Measurements from ENCODE around the gene TP53RK.
A peak's percentile ranks its signal among the peaks of the same experiment; 100 is the strongest.

Gene TP53RK

GRCh38 chr20:46666818-46667515 is 22.3 kb downstream of the TP53RK start:
- no peaks in the 10 kb centered on the region for H3K9me3 ChIP-seq (ENCODE audit: low read length)
- H3K27me3 ChIP-seq (ENCODE audit: control insufficient read depth in 1 of 2, insufficient read depth in 2 of 2, low read length in 2 of 2), result no peaks in the 10 kb centered on the region
- no peak overlapping the region for H3K27ac ChIP-seq (ENCODE audit: low read depth, low read length)
- no peak overlapping the region for H3K9ac ChIP-seq (ENCODE audit: low read length)
- no peaks in the 10 kb centered on the region for H3K4me1 ChIP-seq (ENCODE audit: insufficient read depth, low read length)
- H3K36me3 ChIP-seq (ENCODE audit: insufficient read depth, low read length), result no peaks in the 10 kb centered on the region
- H3K4me3 ChIP-seq (ENCODE audit: low read depth in 1 of 2, low read length in 2 of 2), result no peak overlapping the region

DNA sequence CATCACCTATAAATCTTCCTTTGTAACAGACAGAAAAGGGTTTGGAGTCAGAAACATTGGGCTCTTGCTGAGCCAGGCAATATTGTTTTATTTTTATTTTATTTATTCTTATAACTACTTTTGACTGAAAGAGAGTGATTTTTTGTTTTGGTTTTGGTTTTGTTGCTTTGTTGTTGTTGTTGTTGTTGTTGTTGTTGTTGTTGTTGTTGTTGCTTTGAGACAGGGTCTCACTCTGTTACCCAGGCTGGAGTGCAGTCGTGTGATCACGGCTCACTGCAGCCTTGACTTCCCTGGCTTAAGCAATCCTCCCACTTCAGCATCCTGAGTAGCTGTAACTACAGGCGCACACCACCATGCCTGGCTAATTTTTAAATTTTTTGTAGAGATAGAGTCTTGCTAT is 22.9 kb downstream of the TP53RK start:
- Histone ChIP-seq H3K36me3 (ENCODE audit: insufficient read depth, low read length) (no peaks in the 10 kb centered on the region), H3K9me3 (ENCODE audit: low read length) (no peaks in the 10 kb centered on the region), H3K4me3 (ENCODE audit: low read depth in 1 of 2, low read length in 2 of 2) (no peak overlapping the region), H3K4me1 (ENCODE audit: insufficient read depth, low read length) (no peaks in the 10 kb centered on the region), H3K27ac (ENCODE audit: low read depth, low read length) (no peak overlapping the region), H3K9ac (ENCODE audit: low read length) (no peak overlapping the region), H3K27me3 (ENCODE audit: control insufficient read depth in 1 of 2, insufficient read depth in 2 of 2, low read length in 2 of 2) (no peaks in the 10 kb centered on the region)

GRCh38 chr20:46665602-46666001 is 23.6 kb downstream of the TP53RK start:
- H3K27ac ChIP-seq (ENCODE audit: low read depth, low read length), result no peak overlapping the region

DNA sequence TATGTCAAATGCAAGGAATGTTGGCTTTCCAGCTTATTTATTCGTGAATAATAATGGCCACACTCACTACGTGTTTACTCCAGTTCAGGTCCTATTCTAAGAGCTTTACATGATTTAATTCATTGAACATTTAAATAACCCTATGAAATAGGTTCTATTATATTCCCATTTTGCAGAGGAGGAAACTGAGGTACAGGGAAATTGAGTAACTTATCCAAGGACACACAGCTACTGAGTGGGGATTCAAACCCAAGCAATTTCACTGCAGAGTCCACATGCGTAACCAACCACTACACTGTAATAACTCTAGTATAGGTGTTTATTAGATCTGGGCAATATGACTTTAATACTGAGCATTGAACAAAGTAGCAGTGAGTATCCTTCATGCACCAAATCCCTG is 25.7 kb downstream of the TP53RK start:
- H3K4me1 ChIP-seq (ENCODE audit: insufficient read depth, low read length), result no peaks in the 10 kb centered on the region
- no peak overlapping the region for H3K9ac ChIP-seq (ENCODE audit: low read length)
- H3K27me3 ChIP-seq (ENCODE audit: control insufficient read depth in 1 of 2, insufficient read depth in 2 of 2, low read length in 2 of 2), result no peaks in the 10 kb centered on the region
- no peaks in the 10 kb centered on the region for H3K36me3 ChIP-seq (ENCODE audit: insufficient read depth, low read length)
- H3K4me3 ChIP-seq (ENCODE audit: low read depth in 1 of 2, low read length in 2 of 2), result no peak overlapping the region
- H3K27ac ChIP-seq (ENCODE audit: low read depth, low read length), result no peak overlapping the region
- no peaks in the 10 kb centered on the region for H3K9me3 ChIP-seq (ENCODE audit: low read length)

More at GRCh38 chr20:46665602-46666001, 23.6 kb downstream of the TP53RK start:
- Histone ChIP-seq H3K27me3 (ENCODE audit: control insufficient read depth in 1 of 2, insufficient read depth in 2 of 2, low read length in 2 of 2) (no peaks in the 10 kb centered on the region), H3K4me1 (ENCODE audit: insufficient read depth, low read length) (no peaks in the 10 kb centered on the region), H3K9me3 (ENCODE audit: low read length) (no peaks in the 10 kb centered on the region), H3K9ac (ENCODE audit: low read length) (no peak overlapping the region), H3K4me3 (ENCODE audit: low read depth in 1 of 2, low read length in 2 of 2) (no peak overlapping the region), H3K36me3 (ENCODE audit: insufficient read depth, low read length) (no peaks in the 10 kb centered on the region)

- Histone ChIP-seq H3K4me3 (ENCODE audit: low read depth in 1 of 2, low read length in 2 of 2) (no peak overlapping the region), H3K9ac (ENCODE audit: low read length) (no peak overlapping the region), H3K4me1 (ENCODE audit: insufficient read depth, low read length) (no peaks in the 10 kb centered on the region), H3K27me3 (ENCODE audit: control insufficient read depth in 1 of 2, insufficient read depth in 2 of 2, low read length in 2 of 2) (no peaks in the 10 kb centered on the region), H3K27ac (ENCODE audit: low read depth, low read length) (no peak overlapping the region), H3K36me3 (ENCODE audit: insufficient read depth, low read length) (no peaks in the 10 kb centered on the region), H3K9me3 (ENCODE audit: low read length) (no peaks in the 10 kb centered on the region)
These were observed 27.6 kb downstream of the TP53RK start for GRCh38 chr20:46661659-46662058.

- H3K4me1 ChIP-seq (ENCODE audit: insufficient read depth, low read length), result no peaks in the 10 kb centered on the region
- no peaks in the 10 kb centered on the region for H3K27me3 ChIP-seq (ENCODE audit: control insufficient read depth in 1 of 2, insufficient read depth in 2 of 2, low read length in 2 of 2)
- H3K36me3 ChIP-seq (ENCODE audit: insufficient read depth, low read length), result no peaks in the 10 kb centered on the region
- H3K4me3 ChIP-seq (ENCODE audit: low read depth in 1 of 2, low read length in 2 of 2), result no peak overlapping the region
- H3K9ac ChIP-seq (ENCODE audit: low read length), result no peak overlapping the region
- no peak overlapping the region for H3K27ac ChIP-seq (ENCODE audit: low read depth, low read length)
- no peaks in the 10 kb centered on the region for H3K9me3 ChIP-seq (ENCODE audit: low read length)
These were observed 28.8 kb downstream of the TP53RK start for GRCh38 chr20:46660487-46660886.

DNA sequence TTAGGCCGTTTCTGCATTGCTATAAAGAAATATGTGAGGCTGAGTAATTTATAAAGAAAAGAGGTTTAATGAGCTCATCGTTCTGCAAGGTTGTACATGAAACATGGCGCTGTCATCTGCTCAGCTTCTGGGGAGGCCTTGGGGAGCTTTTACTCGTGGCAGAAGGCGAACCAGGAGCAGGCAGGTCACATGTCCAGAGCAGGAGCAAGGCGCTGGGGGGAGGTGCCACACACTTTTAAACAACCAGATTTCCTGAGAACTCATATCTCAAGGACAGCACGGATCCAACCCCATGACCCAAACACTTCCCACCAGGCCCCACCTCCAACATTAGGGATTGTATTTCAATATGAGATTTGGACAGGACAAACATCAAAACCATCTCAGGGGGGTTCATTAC is 31.6 kb downstream of the TP53RK start:
- H3K36me3 ChIP-seq (ENCODE audit: insufficient read depth, low read length), result no peaks in the 10 kb centered on the region
- no peaks in the 10 kb centered on the region for H3K9me3 ChIP-seq (ENCODE audit: low read length)
- H3K27me3 ChIP-seq (ENCODE audit: control insufficient read depth in 1 of 2, insufficient read depth in 2 of 2, low read length in 2 of 2), result peaks cover 0 to 5% of the 10 kb centered on the region in 2 donors
- no peaks in the 10 kb centered on the region for H3K4me1 ChIP-seq (ENCODE audit: insufficient read depth, low read length)
- no peak overlapping the region for H3K4me3 ChIP-seq (ENCODE audit: low read depth in 1 of 2, low read length in 2 of 2)
- H3K27ac ChIP-seq (ENCODE audit: low read depth, low read length), result no peak overlapping the region
- no peak overlapping the region for H3K9ac ChIP-seq (ENCODE audit: low read length)

DNA sequence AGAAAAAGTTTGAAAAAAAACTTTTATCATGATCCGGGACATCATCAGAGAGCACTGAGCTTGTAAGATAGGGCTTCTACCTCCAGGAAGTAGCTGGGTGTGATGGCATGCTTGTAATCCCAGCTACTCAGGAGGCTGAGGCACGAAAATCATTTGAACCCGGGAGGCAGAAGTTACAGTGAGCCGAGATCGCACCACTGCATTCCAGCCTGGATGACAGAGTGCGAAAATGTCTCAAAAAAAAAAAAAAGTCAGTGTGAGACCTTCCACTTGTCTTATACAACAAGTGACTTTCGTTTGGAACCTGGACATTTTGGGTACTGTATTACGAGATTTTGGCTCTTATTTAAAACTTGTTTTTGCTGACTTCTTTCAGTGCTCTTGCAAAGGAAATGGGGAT is 32.1 kb downstream of the TP53RK start:
- no peaks in the 10 kb centered on the region for H3K9me3 ChIP-seq (ENCODE audit: low read length)
- no peaks in the 10 kb centered on the region for H3K4me1 ChIP-seq (ENCODE audit: insufficient read depth, low read length)
- no peaks in the 10 kb centered on the region for H3K36me3 ChIP-seq (ENCODE audit: insufficient read depth, low read length)
- H3K27ac ChIP-seq (ENCODE audit: low read depth, low read length), result no peak overlapping the region
- no peak overlapping the region for H3K9ac ChIP-seq (ENCODE audit: low read length)
- peaks cover 0 to 5% of the 10 kb centered on the region in 2 donors for H3K27me3 ChIP-seq (ENCODE audit: control insufficient read depth in 1 of 2, insufficient read depth in 2 of 2, low read length in 2 of 2)
- H3K4me3 ChIP-seq (ENCODE audit: low read depth in 1 of 2, low read length in 2 of 2), result no peak overlapping the region

DNA sequence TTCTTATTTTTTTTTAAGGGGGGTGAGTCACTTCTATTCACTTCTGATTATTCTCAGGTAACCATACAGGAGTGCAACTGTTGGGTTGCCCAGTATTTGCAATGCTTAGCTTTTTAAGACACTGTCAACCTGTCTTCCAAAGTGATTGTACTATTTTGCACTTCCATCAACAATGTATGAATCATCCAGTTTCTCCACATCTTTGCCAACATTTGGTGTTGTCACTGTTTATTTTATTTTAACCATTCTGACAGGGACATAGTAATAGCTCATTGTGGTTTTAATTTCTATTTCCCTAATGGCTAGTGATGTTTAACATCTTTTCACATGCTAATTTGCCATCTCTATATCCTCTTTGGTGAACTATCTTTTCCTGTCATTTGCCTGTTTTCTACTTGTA is 36.5 kb downstream of the TP53RK start:
- Histone ChIP-seq H3K4me1 (ENCODE audit: insufficient read depth, low read length) (no peaks in the 10 kb centered on the region), H3K27ac (ENCODE audit: low read depth, low read length) (no peak overlapping the region), H3K36me3 (ENCODE audit: insufficient read depth, low read length) (no peaks in the 10 kb centered on the region), H3K9ac (ENCODE audit: low read length) (no peak overlapping the region), H3K27me3 (ENCODE audit: control insufficient read depth in 1 of 2, insufficient read depth in 2 of 2, low read length in 2 of 2) (peaks cover 5 to 12% of the 10 kb centered on the region in 2 donors), H3K9me3 (ENCODE audit: low read length) (no peaks in the 10 kb centered on the region), H3K4me3 (ENCODE audit: low read depth in 1 of 2, low read length in 2 of 2) (no peak overlapping the region)

DNA sequence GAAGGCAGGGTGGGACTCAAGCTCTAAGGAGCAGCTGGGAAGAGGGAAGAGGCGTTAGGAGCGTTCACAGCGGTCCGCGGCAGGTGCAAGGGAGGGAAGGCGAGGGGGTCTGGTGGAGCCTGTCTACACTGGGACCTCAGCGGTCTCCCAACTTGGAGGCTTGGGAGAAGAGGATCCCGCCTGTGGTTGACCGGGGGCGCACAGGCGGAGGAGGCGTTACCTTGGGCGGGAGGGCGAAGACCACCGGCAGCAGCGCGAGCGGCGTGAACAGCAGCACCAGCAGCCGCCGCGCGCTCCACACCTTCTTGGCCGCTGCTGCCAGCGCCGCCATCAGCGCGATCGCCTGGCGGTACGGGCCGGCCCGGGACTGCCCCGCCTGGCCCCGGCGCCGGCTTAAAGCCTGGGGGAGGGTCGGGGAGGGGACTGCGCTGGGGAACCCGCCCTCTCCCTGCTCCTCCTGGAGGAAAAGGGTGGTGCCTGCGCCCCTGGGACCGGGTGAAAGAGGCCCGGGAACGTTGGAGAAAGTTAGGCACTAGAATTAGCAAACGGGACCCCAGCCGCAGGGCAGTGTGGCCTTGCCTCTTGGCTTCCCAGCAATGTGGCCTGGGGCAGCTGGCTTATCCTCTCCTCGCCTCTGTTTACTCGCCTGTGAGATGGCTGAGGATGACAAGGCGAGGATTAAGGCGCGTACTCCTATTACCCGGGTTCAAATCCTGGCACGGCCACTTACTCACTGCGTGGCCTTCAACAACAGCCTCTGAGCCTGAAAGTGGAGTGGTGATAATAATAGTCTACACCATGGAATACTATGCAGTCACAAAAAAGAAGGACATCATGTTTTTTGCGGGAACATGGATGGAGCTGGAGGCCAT is 37.9 kb downstream of the TP53RK start, which contains the start of gene SLC13A3:
Gene SLC13A3, minus strand, starts transcription at position 369 of the 872 bp plus-strand sequence. Its CDS starts 38 bp downstream, at position 331.
- H3K36me3 ChIP-seq (ENCODE audit: insufficient read depth, low read length), result no peaks in the 10 kb centered on the region
- no peaks in the 10 kb centered on the region for H3K4me1 ChIP-seq (ENCODE audit: insufficient read depth, low read length)
- peaks cover 5 to 12% of the 10 kb centered on the region in 2 donors for H3K27me3 ChIP-seq (ENCODE audit: control insufficient read depth in 1 of 2, insufficient read depth in 2 of 2, low read length in 2 of 2)
- H3K9me3 ChIP-seq (ENCODE audit: low read length), result no peaks in the 10 kb centered on the region
- H3K9ac ChIP-seq (ENCODE audit: low read length), result no peak within 1 kb of the TSS
- peak within 1 kb of the TSS in 1 of 2 donors; percentile 9 for H3K4me3 ChIP-seq (ENCODE audit: low read depth in 1 of 2, low read length in 2 of 2)
- no peak within 1 kb of the TSS for H3K27ac ChIP-seq (ENCODE audit: low read depth, low read length)

GRCh38 chr20:46650575-46651090 is 38.6 kb downstream of the TP53RK start:
- H3K9ac ChIP-seq (ENCODE audit: low read length), result no peak overlapping the region
- no peak overlapping the region for H3K4me3 ChIP-seq (ENCODE audit: low read depth in 1 of 2, low read length in 2 of 2)
- H3K27ac ChIP-seq (ENCODE audit: low read depth, low read length), result no peak overlapping the region
- no peaks in the 10 kb centered on the region for H3K36me3 ChIP-seq (ENCODE audit: insufficient read depth, low read length)
- H3K9me3 ChIP-seq (ENCODE audit: low read length), result no peaks in the 10 kb centered on the region
- H3K27me3 ChIP-seq (ENCODE audit: control insufficient read depth in 1 of 2, insufficient read depth in 2 of 2, low read length in 2 of 2), result peaks cover 5 to 12% of the 10 kb centered on the region in 2 donors
- H3K4me1 ChIP-seq (ENCODE audit: insufficient read depth, low read length), result no peaks in the 10 kb centered on the region

All from muscle layer of colon (tissue), 2 donors.